Measurements from ENCODE around the gene IFI30.

IFI30 gene

DNA sequence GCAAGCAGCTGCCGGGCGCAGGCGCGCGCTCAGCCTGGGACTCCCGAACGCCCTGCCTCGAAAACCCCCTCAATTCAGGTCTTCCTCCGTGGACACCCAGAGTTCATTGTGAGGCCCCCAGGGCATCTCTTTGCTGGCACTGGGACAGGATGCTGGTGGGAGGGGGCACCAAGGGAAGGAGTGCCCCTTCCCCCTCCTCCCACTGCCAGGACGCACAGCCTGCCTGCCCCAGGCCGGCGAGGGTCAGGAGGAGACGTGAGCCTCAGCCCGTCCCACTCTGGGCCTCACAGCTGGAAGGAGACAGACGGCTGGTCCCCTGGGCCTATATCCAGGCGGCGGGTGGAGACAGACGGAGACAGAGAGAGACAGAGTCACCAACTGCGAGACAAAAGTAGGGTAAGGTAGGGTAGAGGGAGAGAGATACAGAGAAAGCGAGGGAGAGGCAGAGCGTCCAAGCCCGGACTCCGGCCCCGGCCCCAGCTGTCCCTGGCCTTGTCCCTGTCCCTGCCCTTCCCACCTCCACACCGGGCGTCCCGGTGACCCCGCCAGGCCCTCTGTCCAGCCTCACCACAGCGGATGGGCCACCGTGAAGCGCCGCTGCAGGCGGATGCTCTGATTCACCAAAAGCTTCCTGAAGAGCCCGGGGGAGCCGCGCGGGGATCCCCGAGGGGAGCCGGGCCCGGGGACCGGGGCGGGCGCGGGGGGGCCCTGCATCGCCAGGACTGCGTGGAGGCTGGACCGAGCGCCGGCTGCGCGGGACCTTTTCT, 52.3 kb downstream of the IFI30 start, which contains the start of gene PDE4C:
PDE4C (minus strand) TSS at position 737 of the 767 bp plus-strand sequence; CDS start at position 714, 23 bp downstream.
- peak within 1 kb of the TSS; percentile 70 for H3K4me3 ChIP-seq
- DNase-seq (ENCODE audit: low spot score), result no peak
- TF ChIP-seq, protein P1, sequence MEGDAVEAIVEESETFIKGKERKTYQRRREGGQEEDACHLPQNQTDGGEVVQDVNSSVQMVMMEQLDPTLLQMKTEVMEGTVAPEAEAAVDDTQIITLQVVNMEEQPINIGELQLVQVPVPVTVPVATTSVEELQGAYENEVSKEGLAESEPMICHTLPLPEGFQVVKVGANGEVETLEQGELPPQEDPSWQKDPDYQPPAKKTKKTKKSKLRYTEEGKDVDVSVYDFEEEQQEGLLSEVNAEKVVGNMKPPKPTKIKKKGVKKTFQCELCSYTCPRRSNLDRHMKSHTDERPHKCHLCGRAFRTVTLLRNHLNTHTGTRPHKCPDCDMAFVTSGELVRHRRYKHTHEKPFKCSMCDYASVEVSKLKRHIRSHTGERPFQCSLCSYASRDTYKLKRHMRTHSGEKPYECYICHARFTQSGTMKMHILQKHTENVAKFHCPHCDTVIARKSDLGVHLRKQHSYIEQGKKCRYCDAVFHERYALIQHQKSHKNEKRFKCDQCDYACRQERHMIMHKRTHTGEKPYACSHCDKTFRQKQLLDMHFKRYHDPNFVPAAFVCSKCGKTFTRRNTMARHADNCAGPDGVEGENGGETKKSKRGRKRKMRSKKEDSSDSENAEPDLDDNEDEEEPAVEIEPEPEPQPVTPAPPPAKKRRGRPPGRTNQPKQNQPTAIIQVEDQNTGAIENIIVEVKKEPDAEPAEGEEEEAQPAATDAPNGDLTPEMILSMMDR (IDR thresholded peaks at IDR 0.05), result no peak
- H3K27ac ChIP-seq, result peak within 1 kb of the TSS; percentile 54 to 83

DNA sequence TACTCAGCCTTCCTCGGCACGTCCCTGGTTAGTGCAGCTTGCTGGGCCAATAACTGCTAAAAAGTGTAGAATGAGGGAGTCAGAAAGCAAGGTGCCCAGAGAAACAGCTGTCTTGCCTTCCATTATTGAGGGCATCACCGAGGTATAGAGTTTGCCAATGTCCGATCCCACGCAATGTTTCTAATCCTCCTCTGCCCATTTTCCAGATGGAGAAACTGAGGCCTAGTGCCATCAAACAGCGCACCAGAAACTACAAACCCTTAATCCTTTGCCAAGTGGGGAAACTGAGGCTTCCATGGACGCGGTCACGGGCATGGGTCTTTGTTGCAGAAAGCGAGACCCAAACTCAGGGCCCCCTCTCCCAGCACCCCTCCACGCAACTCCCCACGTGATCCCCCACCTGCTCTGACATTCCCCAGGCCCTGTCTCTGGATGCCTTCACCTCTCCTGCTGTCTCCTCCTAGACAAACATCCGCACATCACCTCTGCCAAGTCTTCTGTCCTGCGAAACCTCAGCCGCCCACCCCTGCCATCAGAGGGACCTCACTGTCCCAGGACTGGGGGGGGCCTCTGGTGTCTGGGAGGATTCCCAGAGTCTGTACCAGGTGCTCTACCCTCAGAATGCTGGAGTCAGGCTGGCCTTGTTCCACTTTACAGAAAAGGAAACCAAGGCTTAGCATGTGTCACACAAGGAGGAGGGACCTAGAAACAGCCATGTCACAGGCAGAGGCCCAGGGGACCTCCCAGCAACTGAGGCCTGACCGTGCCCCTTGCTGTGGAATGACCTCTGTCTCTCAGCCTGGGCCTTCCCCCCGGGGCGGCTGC, 53.6 kb downstream of the IFI30 start:
- H3K4me3 ChIP-seq, result no peak overlapping the region
- DNase-seq (ENCODE audit: low spot score), result no peak
- peak overlapping the region; percentile 6 to 15 for H3K27ac ChIP-seq
- TF ChIP-seq, protein P1 (IDR thresholded peaks at IDR 0.05), result no peak
